NT2/D1 (cell line): ENCODE measurements around the gene DAB2IP.
"Not testable (repeated sequence)": the region's sequence is repeated elsewhere in the genome, so short reads cannot be mapped to it uniquely, and the experiment has no call there.

Experiments
- DNase-seq: peaks from one replicate; pipeline ENCODE4 v3.0.0-alpha.2; 2011; ENCODE audit warnings: low read depth, low spot score
- H3K27me3 ChIP-seq: 2 replicates; pipeline ENCODE4 v1.6.0; 2011; ENCODE audit warnings: mild to moderate bottlenecking; ENCODE audit not compliant: insufficient read length, insufficient read depth
- H3K36me3 ChIP-seq: 2 replicates; pipeline ENCODE4 v1.6.1; 2011; ENCODE audit warnings: mild to moderate bottlenecking, low read length, mixed read lengths; ENCODE audit not compliant: insufficient read depth, insufficient read length
- H3K4me1 ChIP-seq: 2 replicates; pipeline ENCODE4 v1.5.1; 2011; ENCODE audit not compliant: insufficient read depth, insufficient read length
- H3K4me3 ChIP-seq: 2 replicates; pipeline ENCODE4 v1.5.1; 2011; ENCODE audit warnings: low read depth; ENCODE audit not compliant: insufficient read length
- H3K9ac ChIP-seq: 2 replicates; pipeline ENCODE4 v1.6.0; 2011; ENCODE audit warnings: low read depth; ENCODE audit not compliant: insufficient read length
- H3K9me3 ChIP-seq: 2 replicates; pipeline ENCODE4 v1.5.1; 2011; ENCODE audit warnings: mild to moderate bottlenecking, low read length; ENCODE audit not compliant: insufficient read depth
- SUZ12 ChIP-seq: IDR thresholded peaks from 2 replicates; pipeline ENCODE4 v1.6.1; 2011; ENCODE audit not compliant: insufficient read length, insufficient read depth; ENCODE audit errors: extremely low read depth
- YY1 ChIP-seq: IDR thresholded peaks from 2 replicates; pipeline ENCODE4 v1.6.1; 2011; ENCODE audit not compliant: insufficient read length, insufficient read depth
- ZNF274 ChIP-seq: IDR thresholded peaks from 2 replicates; pipeline ENCODE4 v1.6.1; 2011; ENCODE audit warnings: mild to moderate bottlenecking, low read depth, low read length

DAB2IP gene

GRCh38 chr9:121737481-121737931, 86.1 kb downstream of the DAB2IP start:
- H3K36me3 ChIP-seq, result peaks cover 15% of the 10 kb centered on the region
- no peak overlapping the region for H3K4me3 ChIP-seq
- peaks cover 56% of the 10 kb centered on the region for H3K4me1 ChIP-seq
- H3K9me3 ChIP-seq, result no peaks in the 10 kb centered on the region
- no peaks in the 10 kb centered on the region for H3K27me3 ChIP-seq
- no peak for TF ChIP-seq YY1
- H3K9ac ChIP-seq, result no peak overlapping the region
- no peak for DNase-seq

DNA sequence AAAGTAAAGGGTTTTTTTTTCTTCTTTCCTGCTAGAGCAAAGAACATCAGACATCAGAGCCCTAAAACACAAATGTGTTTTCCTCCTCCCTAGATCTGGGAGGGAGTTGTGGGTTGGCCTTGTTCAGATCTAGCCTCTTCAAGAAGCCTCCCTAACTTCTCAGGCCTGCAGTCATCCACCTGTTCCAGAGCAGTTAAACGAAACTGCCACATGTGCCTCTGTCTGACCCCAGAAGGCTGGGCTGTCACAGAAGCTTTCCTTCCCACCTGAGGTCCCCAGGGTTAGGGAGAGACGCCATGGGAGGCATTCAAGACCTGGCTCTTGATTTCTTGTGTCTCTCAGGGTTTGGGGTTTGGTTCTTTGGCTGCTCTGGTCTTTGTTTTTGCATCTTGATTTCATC, 87.0 kb downstream of the DAB2IP start:
- no peak overlapping the region for H3K9ac ChIP-seq
- no peak for TF ChIP-seq ZNF274
- no peak for TF ChIP-seq YY1
- no peak for TF ChIP-seq SUZ12
- H3K4me3 ChIP-seq, result no peak overlapping the region
- DNase-seq, result no peak
- H3K9me3 ChIP-seq, result no peaks in the 10 kb centered on the region
- H3K36me3 ChIP-seq, result peaks cover 21% of the 10 kb centered on the region
- H3K27me3 ChIP-seq, result no peaks in the 10 kb centered on the region
- H3K4me1 ChIP-seq, result peaks cover 49% of the 10 kb centered on the region

DNA sequence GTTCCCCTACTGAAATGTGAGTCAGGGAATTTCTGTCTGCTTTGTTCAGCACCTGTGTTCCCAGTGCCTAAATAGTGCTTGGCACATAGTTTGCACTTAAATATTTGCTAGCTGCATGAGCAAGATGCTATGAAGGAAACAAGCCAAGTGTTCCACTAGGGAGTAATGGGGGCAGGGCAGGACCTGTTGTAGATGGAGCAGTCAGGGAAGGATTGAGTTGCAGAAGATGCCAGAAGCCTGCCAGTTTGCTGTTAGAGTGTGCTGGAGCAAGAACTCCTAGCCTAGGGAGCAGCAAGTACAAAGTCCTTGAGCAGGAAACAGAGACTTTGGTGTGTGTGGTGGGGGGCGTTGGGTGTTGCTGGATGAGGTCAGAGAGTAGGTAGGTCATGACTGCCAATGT, 87.5 kb downstream of the DAB2IP start:
- DNase-seq, result no peak
- Histone ChIP-seq H3K9ac (no peak overlapping the region), H3K36me3 (peaks cover 21% of the 10 kb centered on the region), H3K4me3 (no peak overlapping the region), H3K4me1 (peaks cover 50% of the 10 kb centered on the region), H3K27me3 (no peaks in the 10 kb centered on the region), H3K9me3 (no peaks in the 10 kb centered on the region)
- no peak for TF ChIP-seq SUZ12
- no peak for TF ChIP-seq ZNF274
- TF ChIP-seq YY1, result no peak

DNA sequence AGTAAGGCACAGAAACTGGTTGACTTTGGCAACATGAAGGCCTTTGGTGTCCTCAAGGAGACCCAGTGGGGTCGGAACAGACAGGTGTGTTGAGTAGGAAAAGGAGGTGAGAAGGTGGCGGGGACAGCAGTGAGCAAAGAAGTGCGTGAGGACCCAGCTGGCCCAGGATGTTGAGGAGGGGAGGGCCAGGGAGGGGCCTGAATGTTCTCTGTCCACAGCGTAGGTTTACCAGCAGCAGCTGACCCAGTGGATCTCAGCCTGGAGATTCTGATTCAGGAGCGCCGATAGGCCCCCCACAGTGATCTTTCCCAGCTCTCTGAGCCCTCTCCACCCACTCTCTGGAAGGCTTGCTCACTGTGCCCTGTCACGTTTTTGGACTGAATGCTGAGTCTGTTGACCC, 88.5 kb downstream of the DAB2IP start:
- TF ChIP-seq SUZ12 (no peak), YY1 (no peak), ZNF274 (no peak)
- Histone ChIP-seq H3K27me3 (no peaks in the 10 kb centered on the region), H3K4me3 (no peak overlapping the region), H3K36me3 (peaks cover 21% of the 10 kb centered on the region), H3K9ac (no peak overlapping the region), H3K9me3 (no peaks in the 10 kb centered on the region), H3K4me1 (peaks cover 55% of the 10 kb centered on the region)
- DNase-seq, result no peak

DNA sequence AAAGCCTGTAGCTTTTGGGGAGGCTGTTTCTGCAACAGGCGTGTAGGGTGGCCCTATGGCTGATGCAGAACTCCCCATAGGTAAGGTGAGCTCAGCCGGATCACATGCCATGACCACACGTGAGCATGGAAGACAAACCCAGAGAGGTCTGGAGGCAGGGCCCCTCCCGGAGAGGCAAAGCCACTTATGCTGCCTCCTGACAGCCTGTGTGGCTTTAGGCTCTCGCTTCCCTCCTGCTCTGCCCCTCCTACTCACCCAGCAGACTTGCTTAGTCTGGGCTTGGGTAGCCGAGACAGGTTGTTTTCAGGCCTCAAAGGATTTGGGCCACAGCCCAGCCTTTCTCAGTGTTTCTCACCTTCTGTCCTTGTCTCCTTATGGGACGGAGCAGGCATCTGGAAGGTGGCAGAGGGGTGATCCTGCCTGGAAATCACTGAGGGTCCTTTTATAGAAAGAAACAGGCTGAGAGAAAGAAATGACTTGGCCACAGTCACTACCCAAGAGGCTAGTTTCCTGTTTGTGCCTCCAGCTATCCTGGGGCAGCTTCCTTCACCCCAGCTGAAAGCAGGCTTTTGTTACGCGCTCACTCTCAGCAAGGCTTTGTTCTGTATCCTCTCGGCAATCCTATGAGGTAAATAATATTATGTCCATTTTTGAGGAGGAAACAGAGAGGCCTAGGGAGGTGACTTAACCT, 89.9 kb downstream of the DAB2IP start:
- Histone ChIP-seq H3K27me3 (no peaks in the 10 kb centered on the region), H3K4me1 (peaks cover 56% of the 10 kb centered on the region), H3K9me3 (no peaks in the 10 kb centered on the region), H3K4me3 (no peak overlapping the region), H3K9ac (peak overlapping the region; percentile 33), H3K36me3 (peaks cover 29% of the 10 kb centered on the region)
- no peak for DNase-seq
- TF ChIP-seq ZNF274 (no peak), SUZ12 (no peak), YY1 (no peak)

DNA sequence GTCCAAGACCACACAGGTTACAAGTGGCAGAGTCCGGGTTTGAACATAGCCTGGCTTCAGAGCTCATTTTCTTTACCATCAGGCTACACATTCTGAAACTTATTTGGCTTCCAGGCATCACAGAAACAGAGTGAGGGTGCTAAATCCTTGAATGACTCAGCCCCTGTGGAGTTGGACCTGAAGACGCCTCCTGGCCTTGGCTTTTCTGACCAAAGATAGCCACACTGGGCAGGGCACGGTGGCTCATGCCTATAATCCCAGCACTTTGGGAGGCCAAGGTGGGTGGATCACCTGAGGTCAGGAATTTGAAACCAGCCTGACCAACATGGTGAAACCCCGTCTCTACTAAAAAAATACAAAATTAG, 90.5 kb downstream of the DAB2IP start:
- H3K4me3 ChIP-seq, DNase-seq, H3K9me3 ChIP-seq, H3K9ac ChIP-seq, H3K27me3 ChIP-seq: not testable (repeated sequence)
- peaks cover 30% of the 10 kb centered on the region for H3K36me3 ChIP-seq
- peaks cover 58% of the 10 kb centered on the region for H3K4me1 ChIP-seq

DNA sequence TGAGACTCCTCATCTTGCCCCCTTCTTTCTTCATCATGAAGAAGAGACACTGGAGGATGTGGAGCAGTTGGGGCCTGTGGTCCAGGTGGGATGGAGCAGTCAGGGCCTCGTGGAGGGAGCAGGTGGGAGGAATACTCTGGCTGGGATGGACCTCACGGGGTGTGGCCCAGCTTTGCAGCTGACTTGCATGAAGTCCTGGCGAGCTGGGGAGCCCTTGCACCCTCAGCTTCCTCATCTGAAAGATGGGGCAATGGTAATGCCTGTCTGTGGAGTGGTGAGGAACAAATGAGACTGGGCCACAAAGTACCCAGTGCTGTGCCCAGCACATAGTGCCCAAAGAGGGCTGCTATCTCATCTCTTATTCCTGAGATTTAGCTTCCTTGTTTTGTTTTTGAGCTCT, 91.5 kb downstream of the DAB2IP start:
- peaks cover 49% of the 10 kb centered on the region for H3K4me1 ChIP-seq
- peaks cover 27% of the 10 kb centered on the region for H3K36me3 ChIP-seq
- no peaks in the 10 kb centered on the region for H3K27me3 ChIP-seq
- no peak for TF ChIP-seq YY1
- no peak for TF ChIP-seq SUZ12
- TF ChIP-seq ZNF274, result no peak
- no peak overlapping the region for H3K9ac ChIP-seq
- DNase-seq, result no peak
- H3K9me3 ChIP-seq, result no peaks in the 10 kb centered on the region
- no peak overlapping the region for H3K4me3 ChIP-seq

GRCh38 chr9:121743441-121744001, 92.1 kb downstream of the DAB2IP start:
- no peak for DNase-seq
- H3K27me3 ChIP-seq, result no peaks in the 10 kb centered on the region
- H3K9ac ChIP-seq, result peak overlapping the region; percentile 58
- no peak for TF ChIP-seq YY1
- no peak for TF ChIP-seq SUZ12
- no peak overlapping the region for H3K4me3 ChIP-seq
- H3K4me1 ChIP-seq, result peaks cover 48% of the 10 kb centered on the region
- no peaks in the 10 kb centered on the region for H3K9me3 ChIP-seq
- peaks cover 31% of the 10 kb centered on the region for H3K36me3 ChIP-seq
